SK-N-SH (cell line): ENCODE data around the gene OGFOD1. TPM values are rescaled to one million over a fixed set of nuclear protein-coding genes. Genes with fewer than 3 reads are reported as not detected.

ENCODE experiments used
- CTCF ChIA-PET: fragments of 300-600, 350-600 bp; formaldehyde crosslinking; extraction: SDS; loops from one replicate; lab custom pipeline; 2021; lab: Yijun Ruan, JAX
- POLR2A ChIA-PET: fragments of 350-600 bp; sonication (Branson Sonifier 250); formaldehyde crosslinking; extraction: SDS; loops from one replicate; lab custom pipeline; 2020; ENCODE audit warnings: antibody characterized with exemption, inconsistent platforms; lab: Yijun Ruan, JAX
- DNase-seq: peaks from one replicate; pipeline ENCODE4 v3.0.0; 2012
- H2AFZ ChIP-seq: fragments of 200-600 bp; sonication (generic); 2 replicates; pipeline ENCODE4 v1.8.1; 2016; ENCODE audit warnings: antibody characterized with exemption, mild to moderate bottlenecking, low read depth
- H3F3A ChIP-seq: fragments of 200-600 bp; sonication (generic); replicated peaks from 2 replicates; pipeline ENCODE3; 2016; ENCODE audit warnings: antibody characterized with exemption, mild to moderate bottlenecking; ENCODE audit not compliant: insufficient read depth
- H3K27ac ChIP-seq, 2 experiments: fragments of 200-500 bp in 1 of 2; fragments of 200-600 bp in 1 of 2; sonication (Bioruptor generic) in 1 of 2; sonication (generic), shearing (Covaris generic) in 1 of 2; 2 replicates each; pipeline versions ENCODE4 v1.5.1 to v1.6.1; 2014 to 2016; ENCODE audit warnings: low read depth in 2 of 2, inconsistent platforms in 1 of 2, low read length in 1 of 2, mild to moderate bottlenecking in 1 of 2, mixed read lengths in 1 of 2
- H3K27me3 ChIP-seq: fragments of 200-600 bp; sonication (generic), shearing (Covaris generic); 2 replicates; pipeline ENCODE4 v1.6.1; 2016; ENCODE audit warnings: mixed run types; ENCODE audit not compliant: insufficient read depth
- H3K36me3 ChIP-seq, 2 experiments: fragments of 200-500 bp in 1 of 2; fragments of 200-600 bp in 1 of 2; sonication (Bioruptor generic) in 1 of 2; sonication (generic) in 1 of 2; replicated peaks in 1 of 2; 2 replicates each; pipeline versions ENCODE3 to v1.5.1; 2014 to 2016; ENCODE audit warnings: low read length in 1 of 2, mild to moderate bottlenecking in 1 of 2; ENCODE audit not compliant: insufficient read depth in 2 of 2, control insufficient read depth in 1 of 2
- H3K4me1 ChIP-seq, 2 experiments: fragments of 200-500 bp in 1 of 2; fragments of 200-600 bp in 1 of 2; sonication (Bioruptor generic) in 1 of 2; sonication (generic), shearing (Covaris generic) in 1 of 2; 2 replicates each; pipeline versions ENCODE4 v1.5.1 to v1.6.1; 2014 to 2016; ENCODE audit warnings: low read depth in 1 of 2, low read length in 1 of 2, mixed run types in 1 of 2; ENCODE audit not compliant: insufficient read depth in 2 of 2, control insufficient read depth in 1 of 2
- H3K4me2 ChIP-seq: fragments of 200-600 bp; sonication (generic), shearing (Covaris generic); 2 replicates; pipeline ENCODE4 v1.6.1; 2017; ENCODE audit warnings: mixed run types
- H3K4me3 ChIP-seq, 2 experiments: fragments of 200-500 bp in 1 of 2; fragments of 200-600 bp in 1 of 2; sonication (Bioruptor generic) in 1 of 2; sonication (generic), shearing (Covaris generic) in 1 of 2; 2 replicates each; pipeline versions ENCODE4 v1.5.1 to v1.8.1; 2014 to 2016; ENCODE audit warnings: low read depth in 2 of 2, inconsistent platforms in 1 of 2, low read length in 1 of 2, mild to moderate bottlenecking in 1 of 2, mixed read lengths in 1 of 2, moderate library complexity in 1 of 2
- H3K79me2 ChIP-seq: fragments of 200-600 bp; sonication (generic); 2 replicates; pipeline ENCODE4 v1.8.1; 2017; ENCODE audit warnings: mild to moderate bottlenecking; ENCODE audit not compliant: insufficient read depth
- H3K9ac ChIP-seq: fragments of 200-600 bp; sonication (generic); 2 replicates; pipeline ENCODE4 v1.6.1; 2017; ENCODE audit warnings: mixed run types
- H3K9me2 ChIP-seq: fragments of 200-600 bp; sonication (generic); 2 replicates; pipeline ENCODE4 v1.6.1; 2017; ENCODE audit warnings: mixed run types
- H3K9me3 ChIP-seq: fragments of 200-600 bp; sonication (generic); 2 replicates; pipeline ENCODE4 v1.6.1; 2017; ENCODE audit warnings: mixed run types, mild to moderate bottlenecking, moderate library complexity
- H4K20me1 ChIP-seq: fragments of 200-600 bp; sonication (generic); 2 replicates; pipeline ENCODE4 v1.6.1; 2017; ENCODE audit warnings: mild to moderate bottlenecking, mixed run types; ENCODE audit not compliant: insufficient read depth
- FOXM1 ChIP-seq: IDR thresholded peaks from 2 replicates; pipeline ENCODE4 v1.4.0; 2012; ENCODE audit warnings: low read depth, mild to moderate bottlenecking
- JUND ChIP-seq: IDR thresholded peaks from 2 replicates; pipeline ENCODE4 v1.4.0; 2012
- MEF2A ChIP-seq: IDR thresholded peaks from 2 replicates; pipeline ENCODE4 v1.4.0; 2012; ENCODE audit warnings: low read depth, borderline replicate concordance
- NRF1 ChIP-seq: IDR thresholded peaks from 2 replicates; pipeline ENCODE4 v1.6.1; 2012; ENCODE audit warnings: low read depth, mild to moderate bottlenecking, low read length
- POLR2AphosphoS5 ChIP-seq: IDR thresholded peaks from 2 replicates; pipeline ENCODE4 v1.6.1; 2012; ENCODE audit warnings: low read depth, low read length
- RAD21 ChIP-seq: IDR thresholded peaks from 2 replicates; pipeline ENCODE4 v1.6.1; 2012; ENCODE audit warnings: mild to moderate bottlenecking, low read length
- SIN3A ChIP-seq: IDR thresholded peaks from 2 replicates; pipeline ENCODE4 v1.6.1; 2012; ENCODE audit warnings: low read depth, mild to moderate bottlenecking, low read length, moderate library complexity, borderline replicate concordance
- SMC3 ChIP-seq: IDR thresholded peaks from 2 replicates; pipeline ENCODE4 v1.6.1; 2012; ENCODE audit warnings: low read depth, low read length, improper control_type of control experiment
- TCF12 ChIP-seq: IDR thresholded peaks from 2 replicates; pipeline ENCODE4 v1.4.0; 2012
- USF2 ChIP-seq: fragments of 150-350 bp; IDR thresholded peaks from 2 replicates; pipeline ENCODE4 v1.6.1; 2017; ENCODE audit warnings: antibody characterized with exemption, low read length, low read depth, borderline replicate concordance
- ZBTB33 ChIP-seq: IDR thresholded peaks from 2 replicates; pipeline ENCODE4 v1.4.0; 2012; ENCODE audit warnings: low read depth, borderline replicate concordance
- WGBS: methylation state at CpG from one replicate; pipeline ENCODE4 v1.1.6; 2017; ENCODE audit warnings: low lambda C conversion rate; 5-methylcytosine and 5-hydroxymethylcytosine counted together
- polyA plus RNA-seq, 3 experiments: library from polyadenylated mRNA; depleted of rRNA; stranded (reverse); fragments of >200 nt; gene quantifications; 2 replicates each; pipeline ENCODE4 v1.2.3, GENCODE V29; 2012
- TF ChIP-seq, protein P1 (sequence below): IDR thresholded peaks from 2 replicates; pipeline ENCODE4 v1.4.0; 2012; ENCODE audit warnings: low read depth, borderline replicate concordance

Gene OGFOD1
- polyA plus RNA-seq, 1 of the 3 experiments (the other 2 are of a cell fraction), result 35.6 TPM

- TF ChIP-seq USF2, result no peak
- TF ChIP-seq ZBTB33, result no peak
- TF ChIP-seq, all 33 proteins: peak for 0
These were observed 15.0 kb downstream of the OGFOD1 start (continued) for GRCh38 chr16:56466344-56466743.

- Histone ChIP-seq H3K36me3 (peaks cover 85 to 91% of the 10 kb centered on the region in 2 experiments), H3K4me1 (peaks cover 0 to 4% of the 10 kb centered on the region in 2 experiments; a peak in 2 of 4 replicates)
- CTCF ChIA-PET, result interaction anchor here (1.5 kb wide), 1 partner anchor 42 kb away, joined by 3 read pairs; no protein-coding TSS in a partner anchor
These were observed 17.4 kb downstream of the OGFOD1 start for GRCh38 chr16:56468800-56469199.

GRCh38 chr16:56469748-56470147, 18.4 kb downstream of the OGFOD1 start:
- DNase-seq, result no peak
- Histone ChIP-seq H4K20me1 (no peaks in the 10 kb centered on the region), H3K27me3 (no peaks in the 10 kb centered on the region), H2AFZ (no peak overlapping the region), H3K9me2 (no peaks in the 10 kb centered on the region), H3K4me1 (peaks cover 0 to 4% of the 10 kb centered on the region in 2 experiments; a peak in 1 of 4 replicates), H3K27ac (no peak overlapping the region), H3K4me3 (no peak overlapping the region), H3K79me2 (no peaks in the 10 kb centered on the region), H3K9ac (no peak overlapping the region), H3K4me2 (no peak overlapping the region), H3F3A (peaks cover 6% of the 10 kb centered on the region), H3K9me3 (no peaks in the 10 kb centered on the region), H3K36me3 (peaks cover 80 to 89% of the 10 kb centered on the region in 2 experiments)
- ChIA-PET CTCF (no interaction called here), POLR2A (no interaction called here)
- 96% methylated on average over 7 of the region's 7 CpGs for WGBS
- TF ChIP-seq SIN3A (no peak), TCF12 (no peak)

More at GRCh38 chr16:56468800-56469199, 17.4 kb downstream of the OGFOD1 start:
- Histone ChIP-seq H3F3A (peaks cover 6% of the 10 kb centered on the region), H3K4me2 (no peak overlapping the region), H2AFZ (no peak overlapping the region), H3K9me2 (no peaks in the 10 kb centered on the region), H3K27me3 (no peaks in the 10 kb centered on the region), H3K9ac (no peak overlapping the region), H3K79me2 (no peaks in the 10 kb centered on the region), H4K20me1 (no peaks in the 10 kb centered on the region), H3K4me3 (no peak overlapping the region), H3K27ac (no peak overlapping the region), H3K9me3 (no peaks in the 10 kb centered on the region)
- POLR2A ChIA-PET, result no interaction called here
- TF ChIP-seq MEF2A (no peak), SMC3 (no peak), FOXM1 (no peak), RAD21 (no peak), POLR2AphosphoS5 (no peak), TCF12 (no peak), JUND (no peak), NRF1 (no peak)
- TF ChIP-seq, protein P1, sequence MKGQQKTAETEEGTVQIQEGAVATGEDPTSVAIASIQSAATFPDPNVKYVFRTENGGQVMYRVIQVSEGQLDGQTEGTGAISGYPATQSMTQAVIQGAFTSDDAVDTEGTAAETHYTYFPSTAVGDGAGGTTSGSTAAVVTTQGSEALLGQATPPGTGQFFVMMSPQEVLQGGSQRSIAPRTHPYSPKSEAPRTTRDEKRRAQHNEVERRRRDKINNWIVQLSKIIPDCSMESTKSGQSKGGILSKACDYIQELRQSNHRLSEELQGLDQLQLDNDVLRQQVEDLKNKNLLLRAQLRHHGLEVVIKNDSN, result no peak
- no peak for DNase-seq
